NCI-H2196 treated with DMSO at 0.1 percent for 48 hours (cell line): Measurements from ENCODE around the gene PALD1.

Experiments
- DNase-seq: peaks from one replicate; lab custom pipeline; 2025; ENCODE audit not compliant: unreplicated experiment; lab: John Stamatoyannopoulos, UW

Gene PALD1

DNA sequence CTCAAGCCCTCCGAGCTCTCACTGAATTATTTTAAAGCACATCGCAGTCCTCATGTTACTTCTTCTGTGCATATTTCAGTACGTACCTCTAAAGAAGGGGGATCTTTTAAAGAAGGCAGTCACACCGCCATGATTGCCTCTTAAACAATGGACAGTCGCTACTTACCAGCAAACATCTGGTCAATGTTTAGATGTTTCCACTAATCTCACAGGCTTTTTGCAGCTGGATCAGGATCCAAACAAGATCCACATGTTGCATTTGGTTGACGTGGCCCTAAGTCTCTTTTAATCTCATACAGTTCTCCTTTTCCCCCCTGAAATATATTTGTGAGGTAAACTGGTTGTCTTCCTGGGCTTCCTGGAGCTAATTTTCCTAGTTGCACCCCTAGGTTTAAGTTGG lies 74.0 kb downstream of the PALD1 start:
- DNase-seq = no peak

DNA sequence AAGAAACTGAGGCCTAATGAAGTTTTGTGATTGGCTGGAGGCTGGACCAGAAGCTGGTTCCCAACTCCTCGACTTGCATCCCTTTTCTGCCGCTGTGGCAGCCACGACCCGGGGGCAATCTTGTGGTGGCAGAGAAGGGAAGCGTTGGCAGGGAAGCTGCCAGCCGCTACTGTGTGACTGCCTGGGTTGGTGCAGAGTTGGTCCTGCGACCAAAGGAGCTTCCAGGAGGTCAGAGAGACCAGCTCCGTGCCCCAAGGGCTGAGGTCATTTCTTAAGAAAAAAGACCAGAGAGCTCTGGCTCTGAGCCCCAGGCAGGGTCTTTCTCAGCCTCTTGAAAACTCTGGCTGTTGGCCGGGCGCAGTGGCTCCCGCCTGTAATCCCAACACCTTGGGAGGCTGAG lies 76.8 kb downstream of the PALD1 start:
- no peak for DNase-seq

GRCh38 chr10:70557086-70557845 lies 78.7 kb downstream of the PALD1 start:
- DNase-seq = no peak

DNA sequence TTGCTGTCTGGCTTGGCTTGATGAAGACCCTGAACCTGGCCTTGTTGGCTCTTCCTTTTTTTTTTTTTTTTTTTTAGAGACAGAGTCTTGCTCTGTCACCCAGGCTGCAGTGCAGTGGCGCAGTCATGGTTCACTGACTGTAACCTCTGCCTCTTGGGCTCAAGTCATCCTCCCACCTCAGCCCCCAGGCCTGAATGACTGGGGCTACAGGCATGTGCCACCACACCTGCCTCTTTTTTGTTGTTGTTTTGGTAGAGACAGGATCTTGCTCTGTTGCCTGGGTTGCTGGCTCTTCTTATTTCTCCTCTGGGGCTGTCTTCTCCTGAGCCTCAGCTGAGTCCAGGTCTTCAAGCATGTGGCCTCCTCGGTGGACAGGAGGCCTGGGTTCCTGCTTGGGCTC lies 79.3 kb downstream of the PALD1 start:
- DNase-seq = no peak

- DNase-seq = no peak
These were observed 79.7 kb downstream of the PALD1 start for GRCh38 chr10:70558295-70558694.

- DNase-seq = no peak
These were observed 80.6 kb downstream of the PALD1 start for GRCh38 chr10:70558871-70559810.

GRCh38 chr10:70559861-70560260 lies 81.3 kb downstream of the PALD1 start:
- no peak for DNase-seq

GRCh38 chr10:70560511-70560941 lies 82.0 kb downstream of the PALD1 start:
- no peak for DNase-seq

DNA sequence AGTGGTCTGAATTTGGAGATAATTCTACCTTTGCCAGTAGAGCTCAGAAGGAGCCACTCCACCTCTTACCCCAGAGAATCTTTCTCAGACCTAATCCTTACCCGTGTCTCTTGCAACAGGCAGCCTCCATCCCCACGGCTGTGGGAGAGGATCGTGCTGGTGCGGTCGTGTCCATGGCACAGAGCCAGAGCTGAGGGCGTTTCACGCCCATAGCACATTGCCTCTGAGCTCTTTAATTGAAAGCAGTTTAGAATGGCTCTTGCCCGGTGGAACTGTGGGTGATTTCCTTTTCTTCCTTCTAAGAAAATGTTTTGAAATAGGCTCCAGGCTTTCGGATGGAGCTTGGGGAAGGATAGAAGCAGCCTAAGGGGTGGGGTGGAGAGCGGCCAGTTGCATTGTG lies 82.5 kb downstream of the PALD1 start:
- no peak for DNase-seq

GRCh38 chr10:70561558-70561957 lies 83.0 kb downstream of the PALD1 start:
- no peak for DNase-seq

- no peak for DNase-seq
These were observed 83.6 kb downstream of the PALD1 start for GRCh38 chr10:70562036-70562755.

DNA sequence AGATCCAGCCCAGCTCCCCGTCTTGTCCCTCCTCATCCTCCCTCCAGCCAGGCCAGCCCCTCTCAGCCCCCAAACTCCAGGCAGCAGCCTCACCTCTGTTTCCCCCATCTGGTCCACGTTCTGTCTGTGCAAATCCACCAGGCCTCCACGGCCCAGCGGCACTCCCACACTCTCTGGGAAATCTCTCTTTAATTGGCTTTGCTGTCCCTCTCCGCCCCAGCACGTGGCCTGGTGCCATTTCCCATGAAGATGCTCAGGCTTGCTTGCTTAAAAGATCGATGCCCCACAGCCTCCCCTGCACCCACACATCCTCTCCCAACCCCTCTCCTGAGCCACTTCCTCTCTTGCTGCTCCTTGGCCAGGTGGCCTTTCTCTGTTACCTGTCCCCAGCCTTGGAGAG lies 84.7 kb downstream of the PALD1 start:
- DNase-seq = no peak

- DNase-seq = no peak
These were observed 85.7 kb downstream of the PALD1 start for GRCh38 chr10:70564113-70564725.

DNA sequence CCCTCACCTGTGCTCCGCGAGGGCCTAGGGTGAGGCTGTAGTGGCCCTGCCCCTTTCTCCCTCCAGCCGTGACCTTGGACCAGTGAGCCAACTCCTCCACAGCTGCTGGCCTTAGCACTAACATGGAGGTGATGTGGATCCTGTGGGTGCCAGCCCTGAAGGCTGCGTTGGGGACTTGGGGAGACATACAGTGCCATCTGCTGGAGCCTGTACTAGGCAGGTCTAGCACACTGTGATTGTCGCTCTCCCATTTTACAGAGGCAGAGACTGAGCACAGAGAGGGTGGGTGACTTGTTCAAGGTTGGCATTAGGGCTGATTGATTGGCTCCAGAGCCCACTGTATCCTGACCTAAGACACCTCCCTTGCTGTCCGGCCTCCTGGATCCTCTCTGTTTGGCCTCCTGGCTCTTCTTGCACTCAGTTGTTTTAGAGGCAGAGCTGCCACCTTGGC lies 86.4 kb downstream of the PALD1 start:
- no peak for DNase-seq

- DNase-seq = no peak
These were observed 87.3 kb downstream of the PALD1 start for GRCh38 chr10:70565556-70566514.

- no peak for DNase-seq
These were observed 88.1 kb downstream of the PALD1 start for GRCh38 chr10:70566515-70567290.

DNA sequence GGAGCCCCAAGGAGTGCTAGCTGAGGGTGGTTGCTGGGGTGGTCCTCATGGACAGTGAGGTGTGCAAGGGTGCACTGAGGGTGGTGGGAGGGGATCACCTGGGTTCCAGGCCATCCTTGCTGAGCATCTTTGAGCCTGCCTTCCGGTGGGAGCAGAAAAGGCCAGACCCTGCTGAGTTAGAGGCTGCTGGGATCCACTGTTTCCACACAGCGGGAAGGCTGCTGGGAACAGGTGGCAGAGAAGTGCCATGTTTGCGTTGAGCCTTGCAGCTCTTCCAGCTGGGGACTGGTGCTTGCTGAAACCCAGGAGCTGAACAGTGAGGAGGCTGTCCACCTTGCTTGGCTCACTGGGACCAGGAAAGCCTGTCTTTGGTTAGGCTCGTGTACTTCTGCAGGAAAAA lies 89.0 kb downstream of the PALD1 start:
- DNase-seq = no peak

DNA sequence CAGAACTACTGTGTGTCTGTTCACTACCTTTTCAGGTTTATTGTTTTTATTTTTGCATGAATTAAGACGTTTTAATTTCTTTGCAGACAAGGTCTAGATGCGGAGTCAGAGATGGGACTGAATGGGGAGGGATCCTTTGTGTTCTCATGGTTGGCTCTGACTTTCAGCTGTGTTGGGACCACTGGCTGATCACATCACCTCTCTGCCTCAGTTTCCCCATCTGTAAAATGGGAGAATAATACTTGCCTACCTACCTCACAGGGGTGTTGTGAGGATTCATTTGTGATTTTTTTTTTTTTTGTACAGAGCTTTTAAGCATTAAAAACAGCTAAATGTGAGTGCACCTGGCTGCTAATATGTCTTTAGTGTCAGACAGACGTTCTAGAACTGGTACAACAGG lies 89.5 kb downstream of the PALD1 start:
- no peak for DNase-seq
